ENCODE results near the gene CHRNA5.
"Not testable (repeated sequence)": the region's sequence is repeated elsewhere in the genome, so short reads cannot be mapped to it uniquely, and the experiment has no call there.

CHRNA5 gene

GRCh38 chr15:78565951-78566774 lies 843 bp downstream of the CHRNA5 start:
- no peak for DNase-seq

- DNase-seq: no peak
Measured at GRCh38 chr15:78567531-78567930, 2.2 kb downstream of the CHRNA5 start.

- DNase-seq: no peak
Measured at GRCh38 chr15:78570710-78571109, 5.4 kb downstream of the CHRNA5 start.

GRCh38 chr15:78571382-78571781 lies 6.1 kb downstream of the CHRNA5 start:
- no peak for DNase-seq

GRCh38 chr15:78573416-78573815 lies 8.1 kb downstream of the CHRNA5 start:
- no peak for DNase-seq

GRCh38 chr15:78574944-78575343 lies 9.6 kb downstream of the CHRNA5 start:
- no peak for DNase-seq

GRCh38 chr15:78597583-78597982 lies 32.3 kb downstream of the CHRNA5 start:
- DNase-seq: no peak

GRCh38 chr15:78598348-78598747 lies 33.0 kb downstream of the CHRNA5 start:
- DNase-seq: no peak

- no peak for DNase-seq
Measured at GRCh38 chr15:78599189-78599588, 33.9 kb downstream of the CHRNA5 start.

GRCh38 chr15:78603467-78603866 lies 38.1 kb downstream of the CHRNA5 start:
- DNase-seq: no peak

GRCh38 chr15:78604420-78604819 lies 39.1 kb downstream of the CHRNA5 start:
- no peak for DNase-seq

- DNase-seq: no peak
Measured at GRCh38 chr15:78605201-78605600, 39.9 kb downstream of the CHRNA5 start.

- DNase-seq: no peak
Measured at GRCh38 chr15:78605680-78606079, 40.4 kb downstream of the CHRNA5 start.

GRCh38 chr15:78609551-78609950 lies 44.2 kb downstream of the CHRNA5 start:
- DNase-seq: not testable (repeated sequence)

- DNase-seq: no peak
Measured at GRCh38 chr15:78614021-78614420, 48.7 kb downstream of the CHRNA5 start.

- DNase-seq: no peak
Measured at GRCh38 chr15:78615151-78615589, 49.9 kb downstream of the CHRNA5 start.

- no peak for DNase-seq
Measured at GRCh38 chr15:78616506-78616905, 51.2 kb downstream of the CHRNA5 start.

GRCh38 chr15:78617076-78617475 lies 51.8 kb downstream of the CHRNA5 start:
- DNase-seq: no peak

- DNase-seq: no peak
Measured at GRCh38 chr15:78617516-78617915, 52.2 kb downstream of the CHRNA5 start.

- no peak for DNase-seq
Measured at GRCh38 chr15:78618064-78618463, 52.7 kb downstream of the CHRNA5 start.

GRCh38 chr15:78618490-78618934 lies 53.2 kb downstream of the CHRNA5 start:
- DNase-seq: peak; percentile 39

- DNase-seq: no peak
Measured at GRCh38 chr15:78619022-78619950, 54.0 kb downstream of the CHRNA5 start.

GRCh38 chr15:78620021-78620526 lies 54.8 kb downstream of the CHRNA5 start:
- no peak for DNase-seq
